GM12891 (cell line): ENCODE measurements around the gene OCIAD1.

ENCODE experiments used
- POLR2A ChIP-seq: IDR thresholded peaks from 2 replicates; pipeline ENCODE4 v1.6.1; 2011; ENCODE audit warnings: low read depth, low read length, control low read depth
- POLR2AphosphoS5 ChIP-seq: IDR thresholded peaks from 2 replicates; pipeline ENCODE4 v1.6.1; 2011; ENCODE audit warnings: low read depth, low read length, control low read depth
- TAF1 ChIP-seq: IDR thresholded peaks from 2 replicates; pipeline ENCODE4 v1.6.1; 2011; ENCODE audit warnings: low read depth, low read length, control low read depth

GRCh38 chr4:48844843-48845242 is 14.0 kb downstream of the OCIAD1 start:
- TF ChIP-seq POLR2A (no peak), POLR2AphosphoS5 (no peak), TAF1 (no peak)
